Fibroblast of lung (primary cell): ENCODE measurements around the gene NPEPL1. TPM values are rescaled to one million over a fixed set of nuclear protein-coding genes. Genes with fewer than 3 reads are reported as not detected.

Experiments
- DNase-seq, 2 donors: peaks; one replicate each; pipeline versions ENCODE4 v3.0.0 to v3.0.0-alpha.2; 2010; ENCODE audit warnings: low read depth in 2 of 2
- H2AFZ ChIP-seq: 2 replicates; pipeline ENCODE4 v1.5.1; 2012; ENCODE audit warnings: low read length, control low read depth, inconsistent platforms
- H3K27ac ChIP-seq: 2 replicates; pipeline ENCODE4 v1.5.1; 2011; ENCODE audit warnings: low read length, control low read depth; ENCODE audit not compliant: insufficient read depth
- H3K27me3 ChIP-seq: 2 replicates; pipeline ENCODE4 v1.5.1; 2011; ENCODE audit warnings: mild to moderate bottlenecking, low read length; ENCODE audit not compliant: control insufficient read depth, insufficient read depth
- H3K36me3 ChIP-seq: 2 replicates; pipeline ENCODE4 v1.5.1; 2011; ENCODE audit warnings: low read length; ENCODE audit not compliant: control insufficient read depth, insufficient read depth
- H3K4me1 ChIP-seq: 2 replicates; pipeline ENCODE4 v1.5.1; 2011; ENCODE audit warnings: low read length; ENCODE audit not compliant: control insufficient read depth, insufficient read depth; ENCODE audit errors: extremely low read depth
- H3K4me2 ChIP-seq: 2 replicates; pipeline ENCODE4 v1.5.1; 2011; ENCODE audit warnings: low read length, control low read depth; ENCODE audit not compliant: insufficient read depth; ENCODE audit errors: extremely low read depth
- H3K4me3 ChIP-seq, 4 experiments: fragments of 200-600 bp in 1 of 4; sonication (generic) in 1 of 4; replicated peaks in 1 of 4; 2 replicates each; pipeline ENCODE4 v1.5.1; 2011 to 2016; ENCODE audit warnings: low read length in 4 of 4, low read depth in 3 of 4, mild to moderate bottlenecking in 3 of 4, control low read depth in 2 of 4, inconsistent platforms in 1 of 4, mixed read lengths in 1 of 4; ENCODE audit not compliant: insufficient read depth in 1 of 4; ENCODE audit errors: control extremely low read depth in 1 of 4
- H3K79me2 ChIP-seq: 2 replicates; pipeline ENCODE4 v1.5.1; 2012; ENCODE audit warnings: mild to moderate bottlenecking, low read length, inconsistent platforms; ENCODE audit not compliant: control insufficient read depth, insufficient read depth
- H3K9ac ChIP-seq: 2 replicates; pipeline ENCODE4 v1.5.1; 2011; ENCODE audit warnings: mild to moderate bottlenecking, low read length, control low read depth; ENCODE audit not compliant: insufficient read depth
- H3K9me3 ChIP-seq: 2 replicates; pipeline ENCODE4 v1.5.1; 2012; ENCODE audit warnings: low read depth, low read length; ENCODE audit not compliant: control insufficient read depth, insufficient read depth
- H4K20me1 ChIP-seq: 2 replicates; pipeline ENCODE4 v1.5.1; 2011; ENCODE audit warnings: low read length; ENCODE audit not compliant: control insufficient read depth, insufficient read depth; ENCODE audit errors: extremely low read depth
- EZH2 ChIP-seq: IDR thresholded peaks from 2 replicates; pipeline ENCODE4 v1.5.1; 2012; ENCODE audit warnings: low read length, control low read depth, mild to moderate bottlenecking; ENCODE audit errors: missing control alignments
- polyA plus RNA-seq, 2 donors: library from polyadenylated mRNA; depleted of rRNA in 1 of 2; stranded (reverse) in 1 of 2; unstranded in 1 of 2; fragments of >200 nt; gene quantifications; 2 replicates each; pipeline ENCODE4 v1.2.1, GENCODE V29; 2011 to 2012; ENCODE audit warnings: missing spikeins in 1 of 2
- total RNA-seq: library from RNA; depleted of rRNA; stranded (reverse); fragments of >200 nt; gene quantifications from 2 replicates; pipeline ENCODE4 v1.2.1, GENCODE V29; 2014
- TF ChIP-seq, protein P1 (sequence below), 2 donors: IDR thresholded peaks in 1 of 2; conservative IDR thresholded peaks in 1 of 2; 1 replicate in 1 of 2; 2 replicates in 1 of 2; pipeline ENCODE4 v1.5.1; 2011 to 2012; ENCODE audit warnings: low read length in 2 of 2, control low read depth in 1 of 2, inconsistent platforms in 1 of 2, low read depth in 1 of 2, mild to moderate bottlenecking in 1 of 2

The NPEPL1 gene
- total and polyA plus RNA-seq, 2 donors (not counting 1 experiment from before 2014, with no cell fraction given), result 2.9 to 24.6 TPM

GRCh38 chr20:58710481-58711265 is 18.1 kb downstream of the NPEPL1 start:
- H4K20me1 ChIP-seq, result no peaks in the 10 kb centered on the region
- no peaks in the 10 kb centered on the region for H3K27me3 ChIP-seq
- H3K4me2 ChIP-seq, result no peak overlapping the region
- no peak overlapping the region for H2AFZ ChIP-seq
- no peak overlapping the region for H3K9ac ChIP-seq
- H3K27ac ChIP-seq, result no peak overlapping the region
- no peaks in the 10 kb centered on the region for H3K79me2 ChIP-seq
- no peaks in the 10 kb centered on the region for H3K36me3 ChIP-seq
- no peak overlapping the region for H3K4me3 ChIP-seq
- DNase-seq, result no peak
- TF ChIP-seq, protein P1, sequence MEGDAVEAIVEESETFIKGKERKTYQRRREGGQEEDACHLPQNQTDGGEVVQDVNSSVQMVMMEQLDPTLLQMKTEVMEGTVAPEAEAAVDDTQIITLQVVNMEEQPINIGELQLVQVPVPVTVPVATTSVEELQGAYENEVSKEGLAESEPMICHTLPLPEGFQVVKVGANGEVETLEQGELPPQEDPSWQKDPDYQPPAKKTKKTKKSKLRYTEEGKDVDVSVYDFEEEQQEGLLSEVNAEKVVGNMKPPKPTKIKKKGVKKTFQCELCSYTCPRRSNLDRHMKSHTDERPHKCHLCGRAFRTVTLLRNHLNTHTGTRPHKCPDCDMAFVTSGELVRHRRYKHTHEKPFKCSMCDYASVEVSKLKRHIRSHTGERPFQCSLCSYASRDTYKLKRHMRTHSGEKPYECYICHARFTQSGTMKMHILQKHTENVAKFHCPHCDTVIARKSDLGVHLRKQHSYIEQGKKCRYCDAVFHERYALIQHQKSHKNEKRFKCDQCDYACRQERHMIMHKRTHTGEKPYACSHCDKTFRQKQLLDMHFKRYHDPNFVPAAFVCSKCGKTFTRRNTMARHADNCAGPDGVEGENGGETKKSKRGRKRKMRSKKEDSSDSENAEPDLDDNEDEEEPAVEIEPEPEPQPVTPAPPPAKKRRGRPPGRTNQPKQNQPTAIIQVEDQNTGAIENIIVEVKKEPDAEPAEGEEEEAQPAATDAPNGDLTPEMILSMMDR (conservative IDR thresholded peaks at IDR 0.05 in 1 of 2, IDR thresholded peaks at IDR 0.05 in 1 of 2; ENCODE audit: low read depth in 1 of 2, low read length in 2 of 2), result no peak
- no peak for TF ChIP-seq EZH2
- H3K4me1 ChIP-seq, result no peaks in the 10 kb centered on the region
- H3K9me3 ChIP-seq, result no peaks in the 10 kb centered on the region

DNA sequence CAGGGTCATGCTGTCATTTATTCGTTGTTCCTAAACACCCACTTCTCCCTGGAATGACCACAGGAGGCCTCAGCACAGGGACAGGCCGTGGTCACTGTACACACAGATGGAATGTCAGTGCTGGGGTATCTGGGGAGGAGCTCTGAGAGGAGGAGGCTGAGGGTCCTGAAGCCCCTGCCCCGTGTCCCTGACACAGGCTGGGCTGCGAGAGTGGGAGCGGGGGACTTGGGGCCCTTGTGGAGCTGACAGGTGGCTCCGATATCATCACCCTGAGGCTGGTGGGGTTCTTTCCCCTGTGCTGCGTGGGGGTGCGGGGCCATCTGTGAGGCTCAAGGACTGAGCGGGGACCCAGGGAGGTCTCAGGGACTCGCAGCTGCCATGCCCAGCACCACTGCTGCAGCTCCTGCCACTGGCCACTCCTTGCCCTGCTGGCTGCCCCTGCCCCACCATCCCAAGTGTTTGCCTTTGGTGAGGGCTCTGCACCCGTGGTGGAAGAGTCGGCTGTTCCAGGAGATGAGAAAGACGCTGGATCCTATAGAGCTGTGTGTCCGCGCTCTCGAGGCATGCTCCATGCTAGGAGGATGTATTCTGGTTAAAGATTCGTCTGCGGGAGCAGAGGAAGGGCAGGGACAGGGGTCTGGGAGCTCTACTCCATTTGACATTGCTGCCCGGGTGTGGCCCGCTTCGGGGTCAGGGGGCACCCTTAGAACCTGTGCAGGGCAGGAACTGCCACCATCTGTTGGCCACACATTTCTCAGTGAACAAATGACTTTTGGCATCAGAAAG is 18.9 kb downstream of the NPEPL1 start:
- Histone ChIP-seq H3K9me3 (no peaks in the 10 kb centered on the region), H3K27me3 (no peaks in the 10 kb centered on the region), H3K4me3 (no peak overlapping the region), H3K4me1 (no peaks in the 10 kb centered on the region), H2AFZ (no peak overlapping the region), H3K36me3 (no peaks in the 10 kb centered on the region), H3K4me2 (no peak overlapping the region), H3K9ac (no peak overlapping the region), H3K79me2 (no peaks in the 10 kb centered on the region), H4K20me1 (no peaks in the 10 kb centered on the region), H3K27ac (no peak overlapping the region)
- DNase-seq, result no peak
- TF ChIP-seq, protein P1 (conservative IDR thresholded peaks at IDR 0.05 in 1 of 2, IDR thresholded peaks at IDR 0.05 in 1 of 2; ENCODE audit: low read depth in 1 of 2, low read length in 2 of 2), result no peak
- TF ChIP-seq EZH2, result no peak

- no peaks in the 10 kb centered on the region for H4K20me1 ChIP-seq
- DNase-seq, result no peak
- TF ChIP-seq EZH2, result no peak
- TF ChIP-seq, protein P1 (conservative IDR thresholded peaks at IDR 0.05 in 1 of 2, IDR thresholded peaks at IDR 0.05 in 1 of 2; ENCODE audit: low read depth in 1 of 2, low read length in 2 of 2), result no peak
- no peaks in the 10 kb centered on the region for H3K79me2 ChIP-seq
- no peaks in the 10 kb centered on the region for H3K27me3 ChIP-seq
- H3K36me3 ChIP-seq, result no peaks in the 10 kb centered on the region
- no peak overlapping the region for H2AFZ ChIP-seq
- no peaks in the 10 kb centered on the region for H3K9me3 ChIP-seq
- no peak overlapping the region for H3K4me3 ChIP-seq
- no peaks in the 10 kb centered on the region for H3K4me1 ChIP-seq
- H3K4me2 ChIP-seq, result no peak overlapping the region
- H3K9ac ChIP-seq, result no peak overlapping the region
- H3K27ac ChIP-seq, result no peak overlapping the region
Observed at GRCh38 chr20:58712151-58712791, 19.7 kb downstream of the NPEPL1 start.
